HG02938 (cell line): ENCODE results near the gene CREBRF.
"Not testable (repeated sequence)": the region's sequence is repeated elsewhere in the genome, so short reads cannot be mapped to it uniquely, and the experiment has no call there.

Source experiments
- ATAC-seq: cut with Tn5 transposase; IDR thresholded peaks from one replicate; pipeline ENCODE4 v1.9.1; 2021; ENCODE audit warnings: mild to moderate bottlenecking, moderate library complexity; ENCODE audit not compliant: unreplicated experiment

CREBRF gene

DNA sequence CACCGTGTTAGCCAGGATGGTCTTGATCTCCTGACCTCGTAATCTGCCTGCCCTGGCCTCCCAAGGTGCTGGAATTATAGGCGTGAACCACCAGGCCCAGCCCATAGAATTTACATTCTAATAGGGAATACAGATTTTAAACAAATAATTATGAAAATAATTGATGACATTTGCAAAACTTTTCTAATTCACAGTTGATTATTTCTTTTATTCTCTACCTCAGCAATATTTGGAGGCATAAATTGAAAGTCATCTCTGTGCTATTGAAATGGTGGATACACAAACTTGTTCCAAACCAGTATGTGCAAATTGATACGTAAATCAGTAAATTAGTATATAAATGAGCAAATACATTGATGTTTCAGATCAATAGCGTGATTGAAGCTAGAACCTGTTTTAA, 96.4 kb downstream of the CREBRF start:
- no peak for ATAC-seq

DNA sequence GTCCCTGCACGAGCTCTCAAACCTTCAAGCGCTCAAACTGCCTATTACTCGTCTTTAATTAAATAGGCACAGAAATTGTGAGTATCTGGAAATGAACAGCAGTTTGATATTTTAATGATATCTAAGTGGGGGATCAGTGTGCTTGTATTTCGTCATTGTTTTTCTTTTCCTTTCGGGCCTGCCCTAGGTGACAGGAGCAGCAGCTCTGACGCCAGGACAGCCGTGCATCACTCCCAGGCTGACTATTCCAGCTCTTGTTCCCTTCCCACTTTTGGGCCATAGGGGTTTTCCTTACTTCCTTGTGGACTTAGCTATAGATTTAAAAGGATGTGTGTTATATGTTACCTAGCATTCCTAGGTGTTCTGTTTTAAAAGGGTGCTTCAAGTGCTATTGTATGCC, 97.7 kb downstream of the CREBRF start:
- no peak for ATAC-seq

DNA sequence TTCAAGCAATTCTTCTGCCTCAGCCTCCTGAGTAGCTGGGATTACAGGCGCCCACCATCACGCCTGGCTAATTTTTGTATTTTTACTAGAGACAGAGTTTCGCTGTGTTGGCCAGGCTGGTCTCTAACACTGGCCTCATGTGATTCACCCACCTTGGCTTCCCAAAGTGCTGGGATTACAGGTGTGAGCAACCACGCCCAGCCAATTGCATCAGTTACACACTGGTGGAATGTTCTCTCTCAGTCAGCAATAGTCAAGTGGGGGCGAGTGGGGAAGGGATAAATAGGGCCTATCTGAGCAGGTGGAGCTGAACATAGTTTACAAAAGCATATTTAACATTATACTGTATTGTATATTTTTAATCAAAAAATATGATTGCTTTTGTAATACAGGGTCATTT, 98.5 kb downstream of the CREBRF start:
- not testable (repeated sequence) for ATAC-seq

DNA sequence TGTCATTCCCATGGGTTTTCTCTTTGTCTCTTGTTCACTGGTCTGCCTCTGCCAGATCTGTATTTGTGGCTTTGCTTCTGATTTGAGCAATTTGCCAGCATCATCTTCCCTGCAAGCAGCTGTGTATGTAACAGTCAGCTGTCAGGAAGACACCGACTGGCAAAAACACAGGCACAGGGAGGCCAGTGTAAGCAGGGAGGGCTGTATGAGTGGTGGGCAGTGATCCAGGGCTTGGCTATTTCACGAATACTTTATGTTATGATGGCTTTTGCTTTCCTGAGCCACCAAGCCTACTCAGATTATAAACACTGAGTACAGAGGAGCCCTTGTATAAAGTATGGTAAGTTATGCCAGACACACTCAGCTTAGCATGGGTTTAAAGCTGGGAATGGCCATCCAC, 99.8 kb downstream of the CREBRF start:
- no peak for ATAC-seq

GRCh38 chr5:173158366-173158765, 102.2 kb downstream of the CREBRF start:
- no peak for ATAC-seq

DNA sequence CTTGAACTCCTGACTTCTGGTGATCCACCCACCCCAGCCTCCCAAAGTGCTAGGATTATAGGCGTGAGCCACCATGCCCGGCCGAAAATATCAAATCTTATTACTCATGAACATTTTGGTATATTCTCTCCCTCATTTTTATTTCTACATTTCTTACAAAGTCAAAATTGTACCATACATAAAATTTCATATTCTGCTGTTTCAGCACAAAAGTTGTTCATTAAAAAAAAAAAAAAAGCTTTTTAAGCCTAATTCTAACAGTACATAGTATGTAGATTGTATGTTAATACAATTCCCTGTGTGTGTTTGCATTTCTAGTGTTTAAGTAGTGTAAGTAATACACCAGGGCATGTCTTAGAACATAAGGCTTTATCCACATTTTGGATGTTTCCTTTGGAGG, 103.1 kb downstream of the CREBRF start:
- no peak for ATAC-seq

DNA sequence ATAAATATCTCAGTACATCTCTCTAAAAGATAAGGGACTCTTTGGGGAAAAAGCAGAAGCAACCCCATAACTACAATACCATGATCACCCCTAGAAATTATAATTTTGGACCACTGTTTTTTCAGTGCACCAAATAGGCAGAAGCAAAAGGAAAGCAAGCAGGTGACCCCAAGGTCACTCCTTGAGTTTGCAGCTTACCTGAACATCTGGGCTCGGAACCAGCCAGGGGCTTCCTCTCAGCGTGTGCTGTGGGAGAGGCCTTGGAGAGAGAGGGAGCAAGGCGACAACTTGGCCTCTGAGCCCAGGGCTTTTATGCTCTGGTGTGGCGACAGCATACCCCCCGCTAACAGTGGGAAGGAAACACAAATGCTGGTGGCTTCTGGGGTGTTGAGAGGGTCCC, 105.0 kb downstream of the CREBRF start:
- no peak for ATAC-seq

DNA sequence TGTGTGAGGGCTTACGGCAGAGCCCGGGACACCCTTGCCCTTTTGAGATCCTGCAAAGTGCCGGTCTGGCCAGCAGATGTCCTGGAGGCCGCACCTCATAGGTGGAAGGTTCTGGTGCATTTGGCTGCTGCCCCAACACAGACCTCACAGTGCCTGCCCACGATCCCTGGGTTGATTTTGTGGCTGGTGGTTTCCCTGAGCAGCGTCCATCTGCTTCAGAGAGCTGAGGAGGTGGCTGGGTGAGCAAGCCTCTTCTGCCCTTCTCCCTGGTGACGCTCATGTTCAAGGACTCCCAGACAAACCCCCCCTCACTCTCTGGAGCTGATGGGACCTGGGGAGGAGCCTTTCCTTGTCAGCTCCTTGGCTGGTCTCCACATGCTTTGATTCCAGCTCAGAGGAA, 107.1 kb downstream of the CREBRF start:
- no peak for ATAC-seq

DNA sequence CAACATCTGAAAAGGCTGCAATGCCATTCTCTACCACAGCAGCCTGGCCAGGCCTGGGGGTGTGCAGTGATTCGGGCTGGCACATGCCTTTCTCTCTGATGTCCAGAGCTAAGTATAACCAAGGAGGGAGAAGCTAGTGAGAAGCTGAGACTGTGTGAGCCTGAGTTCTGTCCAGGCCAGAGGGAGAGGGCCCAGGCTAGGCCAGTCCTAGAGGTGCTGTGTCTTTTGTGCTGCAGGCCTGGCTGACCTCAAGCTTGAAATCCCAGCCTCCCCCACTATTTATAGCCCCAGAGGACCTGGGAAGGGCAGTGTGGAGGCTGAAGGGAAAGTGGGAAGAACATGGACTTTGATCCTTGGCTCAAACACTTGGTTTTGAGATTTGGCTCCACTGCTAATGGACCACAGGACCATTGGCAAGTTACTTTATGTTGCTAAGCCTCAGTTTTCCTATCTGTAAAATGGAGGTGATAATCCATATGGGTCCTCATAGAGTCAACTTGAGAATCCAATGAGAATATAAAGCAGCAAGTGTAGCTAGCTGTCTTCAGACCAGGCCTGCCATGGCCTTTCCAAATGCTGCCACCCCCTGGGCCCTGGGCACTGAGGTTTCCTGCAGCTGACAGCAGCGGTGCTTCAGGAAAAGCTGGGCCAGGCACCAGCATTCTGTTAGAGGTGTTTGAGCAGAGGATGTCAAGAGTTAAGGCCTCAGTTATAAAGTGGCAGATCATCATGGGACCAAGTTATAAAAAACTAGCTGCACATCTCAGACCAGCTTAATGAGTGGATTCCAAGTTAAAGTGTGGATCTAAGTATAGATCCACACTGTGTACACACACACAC, 109.2 kb downstream of the CREBRF start:
- no peak for ATAC-seq

GRCh38 chr5:173172166-173172565, 116.0 kb downstream of the CREBRF start:
- no peak for ATAC-seq

DNA sequence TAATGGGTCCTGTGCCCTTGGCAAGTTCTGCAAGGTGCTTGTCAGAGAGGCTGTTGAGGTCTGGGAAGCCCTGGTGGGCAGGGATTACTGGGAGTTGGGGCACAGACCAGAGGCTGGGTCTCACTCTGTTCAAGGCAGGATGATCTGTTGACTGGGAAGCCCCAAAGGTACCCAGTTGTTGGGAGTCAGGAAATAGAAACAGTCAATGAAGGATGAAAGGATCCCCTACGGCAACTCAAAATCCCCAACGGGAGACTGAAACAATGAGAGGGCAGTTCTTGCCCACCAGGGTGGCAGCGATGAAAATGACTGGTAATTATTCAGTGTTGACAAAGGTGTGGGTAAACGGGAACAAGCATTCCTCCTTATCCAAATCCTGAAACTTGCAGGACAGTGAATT, 119.4 kb downstream of the CREBRF start:
- no peak for ATAC-seq

GRCh38 chr5:173178369-173178910, 122.3 kb downstream of the CREBRF start:
- no peak for ATAC-seq

DNA sequence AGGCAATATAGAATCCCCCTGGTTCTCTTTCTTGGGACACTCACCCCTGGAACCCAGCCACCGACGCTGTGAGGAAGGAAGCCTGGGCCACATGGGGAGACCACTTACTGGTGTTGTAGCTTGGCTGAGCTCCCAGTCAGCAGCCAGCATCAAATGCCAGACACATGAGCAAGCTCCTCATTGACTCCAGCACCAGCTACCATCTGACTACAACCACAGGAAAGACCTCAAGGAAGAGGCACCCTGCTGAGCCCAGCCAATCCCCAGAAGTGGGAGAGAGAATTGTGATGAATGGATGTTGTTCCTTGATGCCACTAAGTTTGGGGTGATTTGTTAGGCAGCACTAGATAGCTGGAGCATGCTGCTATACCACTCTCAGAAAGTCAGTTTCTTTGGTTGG, 124.2 kb downstream of the CREBRF start:
- no peak for ATAC-seq

GRCh38 chr5:173187054-173187743, 131.0 kb downstream of the CREBRF start:
- no peak for ATAC-seq

- no peak for ATAC-seq
Measured at GRCh38 chr5:173188280-173188679, 132.1 kb downstream of the CREBRF start.
